NCI-H510A treated with DMSO at 0.1 percent for 48 hours (cell line): ENCODE measurements around the gene AHSG.

ENCODE experiments used
- DNase-seq: peaks from one replicate; lab custom pipeline; 2025; lab: John Stamatoyannopoulos, UW

The AHSG gene

GRCh38 chr3:186593862-186594261 is 19.0 kb upstream of the AHSG start:
- no peak for DNase-seq

- DNase-seq = no peak
Observed at GRCh38 chr3:186594591-186595113, 18.2 kb upstream of the AHSG start.

- no peak for DNase-seq
Observed at GRCh38 chr3:186596568-186597287, 16.1 kb upstream of the AHSG start.

GRCh38 chr3:186598108-186598784 is 14.6 kb upstream of the AHSG start:
- DNase-seq = no peak

- no peak for DNase-seq
Observed at GRCh38 chr3:186598794-186599141, 14.1 kb upstream of the AHSG start.

- DNase-seq = no peak
Observed at GRCh38 chr3:186599142-186599784, 13.6 kb upstream of the AHSG start.

- no peak for DNase-seq
Observed at GRCh38 chr3:186599785-186600166, 13.1 kb upstream of the AHSG start.

GRCh38 chr3:186600896-186601295 is 12.0 kb upstream of the AHSG start:
- DNase-seq = no peak

GRCh38 chr3:186603159-186603558 is 9.7 kb upstream of the AHSG start:
- no peak for DNase-seq

GRCh38 chr3:186605078-186605477 is 7.8 kb upstream of the AHSG start:
- DNase-seq = no peak

- DNase-seq = no peak
Observed at GRCh38 chr3:186605561-186606545, 7.0 kb upstream of the AHSG start.

GRCh38 chr3:186608624-186609215 is 4.1 kb upstream of the AHSG start:
- DNase-seq = no peak

- DNase-seq = no peak
Observed at GRCh38 chr3:186609247-186609868, 3.5 kb upstream of the AHSG start.

- DNase-seq = no peak
Observed at GRCh38 chr3:186612065-186612464, 795 bp upstream of the AHSG start.

- no peak for DNase-seq
Observed at GRCh38 chr3:186613637-186614265, 891 bp downstream of the AHSG start.

GRCh38 chr3:186614266-186614596 is 1.4 kb downstream of the AHSG start:
- DNase-seq = no peak

GRCh38 chr3:186614597-186615483 is 2.0 kb downstream of the AHSG start:
- DNase-seq = peak; percentile 86

GRCh38 chr3:186616299-186616617 is 3.4 kb downstream of the AHSG start:
- no peak for DNase-seq

- DNase-seq = peak; percentile 76
Observed at GRCh38 chr3:186617036-186617946, 4.4 kb downstream of the AHSG start.
